Aortic smooth muscle cell (primary cell): ENCODE measurements around the gene ARFGAP2. TPM values are rescaled to one million over a fixed set of nuclear protein-coding genes. Genes with fewer than 3 reads are reported as not detected.

Experiments used
- total RNA-seq: library from RNA; depleted of rRNA; stranded (reverse); fragments of >200 nt; gene quantifications from 2 replicates; pipeline ENCODE4 v1.2.3, GENCODE V29; 2014

Gene ARFGAP2
- total RNA-seq = 86.1 and 93.0 TPM in 2 replicates

GRCh38 chr11:47176328-47177228 is at the start of gene ARFGAP2:
Gene ARFGAP2, minus strand, starts transcription at chr11:47176879. Its CDS starts 26 bp downstream, at chr11:47176853.

GRCh38 chr11:47186076-47186699 is 9.5 kb upstream of the ARFGAP2 start, which contains the start of gene PACSIN3:
Gene PACSIN3, minus strand, starts transcription at chr11:47186434. Its CDS starts 3,707 bp downstream, at chr11:47182727.

Other genes starting within 250 kb of the ARFGAP2 start
- 14.4 and 15.7 TPM in 2 replicates for gene CSTPP1, start 240.1 kb downstream of the ARFGAP2 start, total RNA-seq
- gene PACSIN3, start 9.6 kb upstream of the ARFGAP2 start, total RNA-seq = 25.9 and 29.7 TPM in 2 replicates
- 35.0 and 47.9 TPM in 2 replicates for gene DDB2, start 38.1 kb upstream of the ARFGAP2 start, total RNA-seq
- gene ACP2, start 71.9 kb upstream of the ARFGAP2 start, total RNA-seq = 22.9 and 23.3 TPM in 2 replicates
- gene NR1H3, start 81.1 kb upstream of the ARFGAP2 start, total RNA-seq = 12.3 and 20.3 TPM in 2 replicates
- 15.2 and 15.5 TPM in 2 replicates for gene MADD, start 93.3 kb upstream of the ARFGAP2 start, total RNA-seq
- gene MYBPC3, start 175.8 kb upstream of the ARFGAP2 start, total RNA-seq = not detected in 2 replicates
- not detected in 2 replicates for gene SPI1, start 201.7 kb upstream of the ARFGAP2 start, total RNA-seq
- 55.2 and 58.5 TPM in 2 replicates for gene SLC39A13, start 231.7 kb upstream of the ARFGAP2 start, total RNA-seq
- 201 and 249 TPM in 2 replicates for gene PSMC3, start 249.6 kb upstream of the ARFGAP2 start, total RNA-seq